Suprapubic skin (tissue), 4 donors: Measurements from ENCODE around the gene CCDC150. TPM values are rescaled to one million over a fixed set of nuclear protein-coding genes. Genes with fewer than 3 reads are reported as not detected.

ENCODE experiments used
- DNase-seq, 2 donors: peaks; one replicate each; pipeline ENCODE4 v3.0.0-alpha.2; 2019; ENCODE audit warnings: low spot score in 2 of 2
- H3K27ac ChIP-seq: fragments of 200-600 bp; sonication (generic); one replicate; pipeline ENCODE4 v1.5.1; 2019
- H3K27me3 ChIP-seq: fragments of 200-600 bp; sonication (generic); one replicate; pipeline ENCODE4 v1.5.1; 2019
- H3K36me3 ChIP-seq: fragments of 200-600 bp; sonication (generic); one replicate; pipeline ENCODE4 v1.5.1; 2019
- H3K4me1 ChIP-seq: fragments of 200-600 bp; sonication (generic); one replicate; pipeline ENCODE4 v1.5.1; 2019
- H3K4me3 ChIP-seq: fragments of 200-600 bp; sonication (generic); one replicate; pipeline ENCODE4 v1.5.1; 2019; ENCODE audit warnings: mild to moderate bottlenecking
- H3K9me3 ChIP-seq: fragments of 200-600 bp; sonication (generic); one replicate; pipeline ENCODE4 v1.5.1; 2019
- EP300 ChIP-seq: sonication (generic); formaldehyde crosslinking; IDR thresholded peaks from one replicate; pipeline ENCODE4 v1.6.1; 2017; ENCODE audit warnings: antibody characterized with exemption
- POLR2A ChIP-seq, 2 donors: fragments of 450-650 bp; IDR thresholded peaks; one replicate each; pipeline ENCODE4 v1.6.1; 2017; ENCODE audit warnings: antibody characterized with exemption in 2 of 2, mild to moderate bottlenecking in 2 of 2, moderate library complexity in 2 of 2
- POLR2AphosphoS5 ChIP-seq, 3 donors: sonication (generic); formaldehyde crosslinking; IDR thresholded peaks; one replicate each; pipeline ENCODE4 v1.6.1; 2017; ENCODE audit warnings: antibody characterized with exemption in 3 of 3
- WGBS: methylation state at CpG from one replicate; pipeline ENCODE4 v1.1.5; 2018; 5-methylcytosine and 5-hydroxymethylcytosine counted together
- total RNA-seq, 4 donors: library from RNA; depleted of rRNA; stranded (reverse); fragments of >200 nt; gene quantifications; one replicate each; pipeline ENCODE4 v1.1.0, GENCODE V29; 2016
- TF ChIP-seq, protein P1 (sequence below), 2 donors: fragments of 200-600 bp in 1 of 2; fragments of 450-650 bp in 1 of 2; sonication (generic) in 1 of 2; IDR thresholded peaks; one replicate each; pipeline ENCODE4 v1.5.1; 2016 to 2019; ENCODE audit warnings: antibody characterized with exemption in 2 of 2, mild to moderate bottlenecking in 1 of 2, moderate library complexity in 1 of 2

CCDC150 gene
- total RNA-seq, 4 donors from 2014 or later = 2.0 to 6.7 (median 3.1) TPM

DNA sequence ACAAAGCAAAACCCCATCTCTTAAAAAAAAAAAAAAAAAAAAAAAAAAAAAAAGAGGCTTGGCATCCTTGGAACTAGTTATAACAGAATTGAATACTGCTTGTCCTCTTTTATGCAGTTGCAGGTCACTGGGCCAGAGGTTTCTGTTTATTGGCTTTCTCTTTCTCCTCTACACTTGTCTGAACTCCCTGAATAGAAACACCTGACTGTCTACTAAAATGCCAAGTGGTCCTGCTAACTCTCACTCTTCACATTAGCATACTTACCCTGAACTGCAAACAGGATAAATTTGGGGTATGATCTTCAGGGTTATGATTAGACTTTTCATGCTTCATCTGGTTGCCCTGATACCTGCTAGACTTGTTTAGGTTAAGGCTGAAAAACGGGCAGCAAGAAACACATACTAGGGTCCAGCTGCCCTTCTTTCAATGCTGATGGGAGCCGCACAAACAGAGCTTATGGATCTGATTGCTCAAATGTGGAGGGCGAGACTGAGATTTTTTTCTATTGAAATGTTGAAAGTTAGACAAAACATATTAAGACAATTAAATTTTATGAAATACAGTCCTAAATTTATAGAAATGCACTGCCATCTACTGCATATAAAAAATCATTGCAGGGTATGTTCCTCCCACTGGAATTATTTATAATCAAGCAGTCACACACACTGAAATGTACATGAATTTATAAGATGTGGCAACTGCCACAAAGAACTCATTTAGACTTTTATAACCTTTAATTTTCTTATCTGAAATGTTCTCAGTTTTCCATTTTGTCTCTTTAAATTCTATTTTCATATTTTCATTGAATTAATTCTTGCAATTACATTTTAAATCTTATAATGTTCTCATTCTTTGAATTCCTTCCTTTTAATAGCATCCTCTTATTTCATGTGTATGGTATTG is 119.2 kb downstream of the CCDC150 start:
- no peak for DNase-seq
- WGBS = 75% methylated on average over 3 of the region's 3 CpGs

DNA sequence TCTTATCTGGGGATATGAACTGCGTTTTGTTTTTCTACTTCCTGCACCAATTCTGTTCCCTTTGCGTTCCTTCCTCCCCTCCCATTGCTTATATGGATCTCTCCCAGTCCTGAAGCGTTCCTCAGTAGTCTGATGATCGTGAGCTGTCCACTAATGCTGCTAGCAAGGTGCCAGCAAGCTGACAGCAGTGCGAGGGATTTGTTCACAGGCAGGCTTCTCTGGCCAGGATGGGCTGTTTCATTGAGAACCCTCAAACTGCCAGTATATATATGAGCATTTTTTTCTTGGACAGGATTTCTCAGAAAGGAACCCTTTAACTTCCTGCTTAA is 119.8 kb downstream of the CCDC150 start:
- Histone ChIP-seq H3K9me3 (peaks cover 10% of the 10 kb centered on the region), H3K27me3 (no peaks in the 10 kb centered on the region), H3K4me3 (no peak overlapping the region), H3K4me1 (no peaks in the 10 kb centered on the region), H3K36me3 (peaks cover 18% of the 10 kb centered on the region), H3K27ac (no peak overlapping the region)
- TF ChIP-seq POLR2A (IDR thresholded peaks at IDR 0.05) (no peak), EP300 (no peak), POLR2AphosphoS5 (IDR thresholded peaks at IDR 0.05) (no peak)
- TF ChIP-seq, protein P1, sequence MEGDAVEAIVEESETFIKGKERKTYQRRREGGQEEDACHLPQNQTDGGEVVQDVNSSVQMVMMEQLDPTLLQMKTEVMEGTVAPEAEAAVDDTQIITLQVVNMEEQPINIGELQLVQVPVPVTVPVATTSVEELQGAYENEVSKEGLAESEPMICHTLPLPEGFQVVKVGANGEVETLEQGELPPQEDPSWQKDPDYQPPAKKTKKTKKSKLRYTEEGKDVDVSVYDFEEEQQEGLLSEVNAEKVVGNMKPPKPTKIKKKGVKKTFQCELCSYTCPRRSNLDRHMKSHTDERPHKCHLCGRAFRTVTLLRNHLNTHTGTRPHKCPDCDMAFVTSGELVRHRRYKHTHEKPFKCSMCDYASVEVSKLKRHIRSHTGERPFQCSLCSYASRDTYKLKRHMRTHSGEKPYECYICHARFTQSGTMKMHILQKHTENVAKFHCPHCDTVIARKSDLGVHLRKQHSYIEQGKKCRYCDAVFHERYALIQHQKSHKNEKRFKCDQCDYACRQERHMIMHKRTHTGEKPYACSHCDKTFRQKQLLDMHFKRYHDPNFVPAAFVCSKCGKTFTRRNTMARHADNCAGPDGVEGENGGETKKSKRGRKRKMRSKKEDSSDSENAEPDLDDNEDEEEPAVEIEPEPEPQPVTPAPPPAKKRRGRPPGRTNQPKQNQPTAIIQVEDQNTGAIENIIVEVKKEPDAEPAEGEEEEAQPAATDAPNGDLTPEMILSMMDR (IDR thresholded peaks at IDR 0.05) = no peak
- DNase-seq = no peak
- 71% methylated on average over 5 of the region's 5 CpGs for WGBS

More for the DNA sequence above, 119.2 kb downstream of the CCDC150 start:
- H3K9me3 ChIP-seq = peaks cover 16% of the 10 kb centered on the region
- no peaks in the 10 kb centered on the region for H3K27me3 ChIP-seq
- H3K4me1 ChIP-seq = no peaks in the 10 kb centered on the region
- H3K36me3 ChIP-seq = peaks cover 14% of the 10 kb centered on the region
- no peak overlapping the region for H3K27ac ChIP-seq
- H3K4me3 ChIP-seq = no peak overlapping the region
- TF ChIP-seq EP300 = no peak
- TF ChIP-seq, protein P1 (IDR thresholded peaks at IDR 0.05) = peak in 1 of 2 donors; percentile 21

DNA sequence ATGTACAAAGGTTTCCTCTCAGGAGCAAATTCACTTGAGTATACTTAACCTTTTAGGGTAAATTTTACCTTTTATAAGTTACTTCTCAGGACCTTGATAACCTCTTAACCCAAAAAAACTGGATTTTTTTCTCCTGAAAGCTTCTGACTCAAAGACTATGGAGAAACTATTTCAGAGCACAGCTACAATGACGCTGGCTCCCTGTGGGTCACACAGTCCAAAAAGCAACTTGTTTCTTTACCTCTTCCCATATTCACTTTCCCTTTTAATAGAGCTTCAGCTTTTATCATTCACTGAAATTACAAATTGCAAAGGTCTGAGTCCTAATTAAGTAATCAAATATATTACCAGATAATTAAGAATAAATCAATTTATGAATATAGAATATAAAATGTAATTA is 127.6 kb downstream of the CCDC150 start:
- Histone ChIP-seq H3K9me3 (no peaks in the 10 kb centered on the region), H3K36me3 (peaks cover 74% of the 10 kb centered on the region), H3K27me3 (no peaks in the 10 kb centered on the region), H3K4me1 (no peaks in the 10 kb centered on the region), H3K27ac (no peak overlapping the region), H3K4me3 (no peak overlapping the region)
- no peak for DNase-seq
- WGBS = 84% methylated on average over 1 of the region's 1 CpG
- TF ChIP-seq EP300 = no peak
- no peak for TF ChIP-seq POLR2AphosphoS5 (IDR thresholded peaks at IDR 0.05)

Other genes starting within 250 kb of the CCDC150 start
- 1 to 10 TPM; 3.4 to 6.2 (median 4.7) TPM for gene HECW2, start 46.2 kb upstream of the CCDC150 start, total RNA-seq
- gene GTF3C3, start 160.0 kb downstream of the CCDC150 start, total RNA-seq = 10 to 100 TPM; 19.4 to 62.5 (median 22.7) TPM
- gene C2orf66, start 169.6 kb downstream of the CCDC150 start, total RNA-seq = not detected